ENCODE measurements around the gene VLDLR. TPM values are rescaled to one million over a fixed set of nuclear protein-coding genes. Genes with fewer than 3 reads are reported as not detected.

The VLDLR gene
- total RNA-seq, 2 experiments from 2014 or later: 0.06 to 0.15 TPM

Other genes with a start within 250 kb of the VLDLR start
- not detected in 2 replicates for gene KCNV2, start 95.7 kb downstream of the VLDLR start, total RNA-seq (2014; rRNA removed; shearing (Covaris generic))
- gene KCNV2, start 95.7 kb downstream of the VLDLR start, total RNA-seq (2022): not detected in 2 replicates
- gene PUM3, start 222.3 kb downstream of the VLDLR start, total RNA-seq (2014; rRNA removed; shearing (Covaris generic)): 68.0 and 69.4 TPM in 2 replicates
- gene PUM3, start 222.3 kb downstream of the VLDLR start, total RNA-seq (2022): 57.7 and 70.6 TPM in 2 replicates

All from OCI-LY7 (cell line).